SU-DHL-6 (cell line): Measurements from ENCODE around the gene SERINC5.

Experiments
- EZH2phosphoT487 ChIP-seq: fragments of 200-600 bp; sonication (generic), shearing (Covaris generic); conservative IDR thresholded peaks from 2 replicates; pipeline ENCODE4 v1.6.1; 2018; ENCODE audit warnings: mild to moderate bottlenecking, antibody characterized with exemption, low read length, moderate library complexity, mixed read lengths
- TF ChIP-seq, protein P1 (sequence below): fragments of 200-600 bp; sonication (generic); IDR thresholded peaks from one replicate; pipeline ENCODE4 v1.5.1; 2017; ENCODE audit warnings: antibody characterized with exemption, mild to moderate bottlenecking, low read length, moderate library complexity; ENCODE audit not compliant: insufficient read depth, poor library complexity, severe bottlenecking

DNA sequence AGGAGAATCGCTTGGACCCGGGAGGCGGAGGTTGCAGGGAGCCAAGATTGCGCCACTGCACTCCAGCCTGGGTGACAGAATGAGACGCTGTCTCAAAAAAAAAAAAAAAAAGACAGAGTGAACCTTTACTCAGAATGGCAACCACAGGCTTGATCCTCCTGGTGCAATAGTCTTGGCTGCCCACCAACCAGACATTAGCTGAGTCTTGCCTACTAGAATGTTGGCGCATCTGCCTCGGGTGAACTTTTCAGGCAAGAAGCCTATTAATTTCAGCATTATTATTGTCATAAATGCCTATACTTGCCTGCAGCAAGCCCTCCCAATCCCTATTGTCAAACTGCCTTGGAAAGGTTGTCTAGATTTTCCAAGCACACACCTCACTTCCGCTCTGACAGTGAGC lies 4.2 kb downstream of the SERINC5 start:
- TF ChIP-seq, protein P1, sequence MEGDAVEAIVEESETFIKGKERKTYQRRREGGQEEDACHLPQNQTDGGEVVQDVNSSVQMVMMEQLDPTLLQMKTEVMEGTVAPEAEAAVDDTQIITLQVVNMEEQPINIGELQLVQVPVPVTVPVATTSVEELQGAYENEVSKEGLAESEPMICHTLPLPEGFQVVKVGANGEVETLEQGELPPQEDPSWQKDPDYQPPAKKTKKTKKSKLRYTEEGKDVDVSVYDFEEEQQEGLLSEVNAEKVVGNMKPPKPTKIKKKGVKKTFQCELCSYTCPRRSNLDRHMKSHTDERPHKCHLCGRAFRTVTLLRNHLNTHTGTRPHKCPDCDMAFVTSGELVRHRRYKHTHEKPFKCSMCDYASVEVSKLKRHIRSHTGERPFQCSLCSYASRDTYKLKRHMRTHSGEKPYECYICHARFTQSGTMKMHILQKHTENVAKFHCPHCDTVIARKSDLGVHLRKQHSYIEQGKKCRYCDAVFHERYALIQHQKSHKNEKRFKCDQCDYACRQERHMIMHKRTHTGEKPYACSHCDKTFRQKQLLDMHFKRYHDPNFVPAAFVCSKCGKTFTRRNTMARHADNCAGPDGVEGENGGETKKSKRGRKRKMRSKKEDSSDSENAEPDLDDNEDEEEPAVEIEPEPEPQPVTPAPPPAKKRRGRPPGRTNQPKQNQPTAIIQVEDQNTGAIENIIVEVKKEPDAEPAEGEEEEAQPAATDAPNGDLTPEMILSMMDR, result no peak
- no peak for TF ChIP-seq EZH2phosphoT487
